G401 (cell line): Measurements from ENCODE around the gene VTCN1. TPM values are rescaled to one million over a fixed set of nuclear protein-coding genes. Genes with fewer than 3 reads are reported as not detected.

Source experiments
- DNase-seq: peaks from one replicate; pipeline ENCODE4 v3.0.0-alpha.2; 2015; ENCODE audit warnings: low spot score
- in situ Hi-C: cut with HindIII; loops from 2 replicates; pipeline ENCODE4 v1.10.0; 2016; ENCODE audit warnings: low sequenced_read_pairs, mixed read lengths
- total RNA-seq: library from RNA; depleted of rRNA; stranded (reverse); fragments of >200 nt; shearing (Covaris generic); gene quantifications from 2 replicates; pipeline ENCODE4 v1.2.3, GENCODE V29; 2014

Gene VTCN1
- total RNA-seq, 1 experiment from 2014 or later = not detected

GRCh38 chr1:117213046-117213445 lies 2.3 kb upstream of the VTCN1 start:
- in situ Hi-C loops = no loop called here

GRCh38 chr1:117210386-117210785 lies 341 bp downstream of the VTCN1 start:
- in situ Hi-C loops = no loop called here
- DNase-seq = no peak

More at GRCh38 chr1:117213046-117213445, 2.3 kb upstream of the VTCN1 start:
- DNase-seq = no peak

DNA sequence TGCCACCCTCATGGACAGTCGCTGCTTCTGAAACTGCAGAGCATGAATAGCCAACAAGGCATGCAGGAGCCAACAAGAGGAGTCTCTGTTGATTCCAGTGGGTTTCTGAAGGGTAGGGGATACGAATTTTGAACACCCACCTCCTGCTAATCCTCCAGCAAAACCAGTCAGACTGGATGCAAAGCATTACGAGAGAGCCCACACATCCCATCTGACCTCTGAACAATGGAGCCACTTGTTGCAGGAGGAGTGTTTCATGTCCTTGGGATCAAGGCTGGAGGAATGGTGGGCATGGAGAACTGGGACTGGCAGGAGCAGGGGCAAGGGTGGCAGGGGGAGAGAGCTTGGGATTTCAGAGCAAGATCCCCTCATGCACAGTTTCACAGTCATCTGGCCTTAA lies 1.6 kb downstream of the VTCN1 start:
- in situ Hi-C loops = no loop called here

DNA sequence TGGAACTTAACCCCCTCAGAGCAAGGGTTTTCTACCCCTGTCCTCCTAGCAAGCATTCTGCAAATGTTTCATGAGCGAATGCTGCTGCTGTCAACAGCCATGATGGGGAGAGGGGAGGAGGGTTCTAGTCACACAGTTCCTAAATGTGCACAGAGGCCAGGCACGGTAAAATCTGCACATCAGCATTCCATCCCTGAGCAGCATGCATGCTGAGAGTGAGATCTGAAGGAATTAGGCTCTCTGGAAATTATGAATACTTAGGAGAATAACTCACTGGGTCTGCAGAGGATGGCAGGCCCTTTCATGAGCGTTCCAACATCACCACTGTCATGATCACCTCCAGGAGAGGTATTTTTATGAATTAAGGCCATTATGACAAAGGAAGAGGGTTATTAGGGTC lies 2.1 kb downstream of the VTCN1 start:
- in situ Hi-C loops = no loop called here
- no peak for DNase-seq

More for the DNA sequence above, 1.6 kb downstream of the VTCN1 start:
- DNase-seq = no peak

GRCh38 chr1:117205368-117205767 lies 5.4 kb downstream of the VTCN1 start:
- DNase-seq = no peak
- in situ Hi-C loops = no loop called here

GRCh38 chr1:117201808-117202207 lies 8.9 kb downstream of the VTCN1 start:
- in situ Hi-C loops = no loop called here
- no peak for DNase-seq

DNA sequence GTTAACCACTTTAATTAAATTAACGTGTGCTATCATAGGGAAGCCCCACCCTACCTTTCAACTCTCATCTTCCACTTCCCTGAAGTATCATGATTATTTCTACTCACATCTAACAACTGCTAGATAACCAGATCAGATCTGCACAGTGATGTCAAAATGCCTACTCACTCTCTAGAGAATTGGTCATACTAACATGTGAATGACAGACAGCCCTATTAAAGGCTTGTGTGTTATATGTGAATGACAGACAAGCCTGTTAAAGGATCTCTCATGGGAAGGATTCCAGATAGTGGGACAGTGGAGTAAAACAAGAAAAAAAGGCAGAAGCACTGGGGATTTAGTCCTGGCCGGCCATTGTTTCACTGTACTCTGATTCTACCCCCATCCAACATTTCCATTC lies 12.6 kb downstream of the VTCN1 start:
- in situ Hi-C loops = no loop called here
- DNase-seq = no peak

GRCh38 chr1:117189726-117190125 lies 21.0 kb downstream of the VTCN1 start:
- in situ Hi-C loops = no loop called here
- no peak for DNase-seq

GRCh38 chr1:117188816-117189437 lies 21.8 kb downstream of the VTCN1 start:
- DNase-seq = no peak
- in situ Hi-C loops = no loop called here

DNA sequence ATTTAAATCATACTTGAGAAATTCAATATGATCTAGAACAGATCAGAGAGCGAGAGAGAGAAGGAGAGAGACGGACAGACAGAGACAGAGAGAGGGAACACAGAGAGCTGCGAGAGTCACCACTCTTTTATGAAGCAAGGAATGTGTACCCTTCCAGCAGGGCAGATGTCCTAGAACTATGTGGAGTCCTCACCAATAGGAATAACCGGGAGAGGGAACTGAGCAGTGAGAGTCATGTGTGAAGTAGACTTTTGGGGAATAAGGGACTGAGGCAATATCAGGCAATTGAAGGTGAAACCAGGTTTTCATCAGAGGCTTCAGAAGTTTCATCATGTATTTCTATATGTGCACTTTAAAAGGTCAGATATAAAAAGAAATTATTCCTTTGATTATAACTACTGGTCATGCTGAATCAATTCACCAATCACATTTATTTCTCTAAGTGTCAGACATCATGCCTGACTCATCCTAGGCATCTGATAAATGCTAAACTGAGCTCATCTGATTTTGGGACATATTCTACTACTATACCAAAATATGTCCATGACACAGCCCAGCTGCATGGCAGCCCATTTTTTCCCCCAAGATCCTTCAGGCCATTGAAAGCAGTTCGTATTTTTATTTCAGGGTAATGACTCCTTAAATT lies 22.4 kb downstream of the VTCN1 start:
- DNase-seq = no peak
- in situ Hi-C loops = no loop called here

DNA sequence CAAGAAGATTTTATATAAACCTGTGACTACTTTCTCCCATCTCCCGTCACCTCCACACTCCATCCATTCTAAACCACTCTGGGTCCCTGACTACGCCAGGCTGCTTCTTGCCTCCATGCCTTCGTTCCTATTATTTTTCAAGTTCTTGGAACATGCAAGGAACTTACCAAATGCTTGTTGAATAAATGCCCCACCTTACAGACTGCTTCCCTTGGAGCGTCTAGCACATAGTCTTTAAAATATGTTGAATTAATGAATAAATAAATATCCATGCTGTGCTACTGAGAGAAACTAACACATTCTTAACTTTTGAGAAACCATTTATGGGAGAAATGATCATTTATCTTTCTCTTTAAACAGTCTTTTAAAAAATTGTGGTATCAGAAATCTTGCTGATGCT lies 27.6 kb downstream of the VTCN1 start:
- in situ Hi-C loops = no loop called here
- no peak for DNase-seq

- in situ Hi-C loops = no loop called here
- DNase-seq = no peak
Measured at GRCh38 chr1:117182319-117182718, 28.4 kb downstream of the VTCN1 start.

DNA sequence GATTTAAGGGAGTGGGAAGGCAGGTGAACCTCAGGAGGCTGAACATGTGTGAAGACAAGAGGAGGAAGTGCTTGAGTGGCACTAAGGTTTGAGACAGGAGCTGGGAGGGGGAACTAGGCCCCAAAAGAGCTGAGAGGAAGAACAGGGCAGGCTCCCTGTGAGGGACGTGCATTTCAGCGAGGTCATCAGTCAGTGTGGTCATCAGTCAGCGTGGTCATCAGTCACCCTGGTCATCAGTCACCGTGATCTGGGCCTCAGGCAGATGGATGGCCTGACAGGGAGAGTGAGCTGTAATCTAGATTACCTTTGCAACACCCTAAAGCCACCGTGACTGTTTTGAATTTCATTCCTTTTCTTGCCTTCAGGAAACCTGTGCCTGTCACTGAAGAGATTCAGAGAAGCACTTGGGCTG lies 29.1 kb downstream of the VTCN1 start:
- no peak for DNase-seq
- in situ Hi-C loops = no loop called here

DNA sequence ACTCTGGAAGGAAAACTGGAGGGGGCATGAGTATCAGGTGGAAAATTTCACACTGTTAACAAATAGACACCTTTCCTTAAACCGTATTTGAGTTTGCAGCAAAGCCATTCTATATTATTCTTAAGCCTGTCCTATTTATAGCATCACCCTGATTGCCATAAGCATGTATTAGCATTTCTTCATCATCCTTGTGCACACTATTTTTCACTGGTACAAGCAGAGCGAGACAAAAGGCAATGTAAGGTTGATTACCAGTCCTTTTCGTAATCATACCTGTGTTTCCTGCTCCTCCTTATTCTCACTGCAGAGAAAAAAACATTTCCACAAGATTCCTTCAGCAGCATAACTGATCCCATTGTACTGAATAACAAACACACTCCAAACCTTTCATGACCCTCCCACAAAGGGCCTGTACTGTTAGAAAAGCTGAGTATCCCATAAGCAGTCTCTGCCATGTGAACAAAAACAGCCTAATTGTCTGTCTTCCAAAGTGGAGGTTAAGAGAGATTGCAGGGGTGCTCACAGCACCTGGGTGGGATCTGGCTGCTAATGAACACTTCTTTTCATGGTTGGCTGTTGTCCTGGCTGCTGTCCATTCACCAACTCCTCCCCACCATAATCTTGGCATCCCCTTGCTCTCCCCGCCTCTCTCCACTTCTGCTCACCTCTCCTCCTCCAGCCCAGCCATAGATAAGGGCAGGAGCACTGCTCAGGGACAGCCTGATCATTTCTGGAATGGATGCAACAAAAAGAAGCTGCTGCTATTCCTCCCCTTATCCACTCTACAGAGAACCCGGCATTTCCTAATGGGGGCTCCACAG lies 30.4 kb downstream of the VTCN1 start:
- DNase-seq = no peak
- in situ Hi-C loops = no loop called here

DNA sequence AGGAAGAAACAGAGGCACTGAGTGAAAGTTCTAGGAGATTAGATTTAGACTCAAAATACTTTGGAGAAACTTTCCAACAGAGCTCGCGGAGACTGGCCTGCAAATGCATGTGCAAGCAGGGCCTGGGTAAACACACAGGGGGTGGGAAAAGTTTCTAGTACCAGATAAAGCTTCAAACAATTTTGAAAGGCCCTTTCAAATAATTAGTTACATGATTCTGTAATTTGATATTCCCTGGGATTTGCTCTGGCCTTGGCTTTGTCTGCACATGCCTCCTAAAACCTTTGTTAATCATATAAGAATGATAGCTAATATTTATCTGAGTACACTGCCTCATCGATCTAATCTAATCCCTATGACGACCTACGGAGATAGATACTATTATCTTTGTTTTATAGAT lies 31.3 kb downstream of the VTCN1 start:
- in situ Hi-C loops = no loop called here
- no peak for DNase-seq

- in situ Hi-C loops = no loop called here
- no peak for DNase-seq
Measured at GRCh38 chr1:117178756-117179155, 32.0 kb downstream of the VTCN1 start.

- in situ Hi-C loops = no loop called here
- no peak for DNase-seq
Measured at GRCh38 chr1:117177376-117177775, 33.4 kb downstream of the VTCN1 start.

DNA sequence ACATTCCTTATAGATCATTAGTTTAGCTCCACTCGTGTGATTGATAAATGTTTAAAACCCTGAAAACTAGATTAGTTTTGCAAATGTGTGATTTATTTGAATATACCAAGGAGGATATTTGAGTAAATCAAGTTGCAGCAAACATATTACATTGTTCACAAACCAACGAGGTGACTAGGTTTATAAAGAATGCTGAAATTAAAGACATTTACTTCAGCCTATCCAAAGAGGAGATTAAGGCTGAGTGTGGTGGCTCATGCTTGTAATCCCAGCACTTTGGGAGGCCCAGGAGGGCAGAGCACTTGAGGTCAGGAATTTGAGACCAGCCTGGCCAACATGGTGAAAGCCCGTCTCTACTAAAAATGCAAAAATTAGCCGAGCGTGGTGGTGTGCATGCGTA lies 34.1 kb downstream of the VTCN1 start:
- in situ Hi-C loops = no loop called here
- no peak for DNase-seq

DNA sequence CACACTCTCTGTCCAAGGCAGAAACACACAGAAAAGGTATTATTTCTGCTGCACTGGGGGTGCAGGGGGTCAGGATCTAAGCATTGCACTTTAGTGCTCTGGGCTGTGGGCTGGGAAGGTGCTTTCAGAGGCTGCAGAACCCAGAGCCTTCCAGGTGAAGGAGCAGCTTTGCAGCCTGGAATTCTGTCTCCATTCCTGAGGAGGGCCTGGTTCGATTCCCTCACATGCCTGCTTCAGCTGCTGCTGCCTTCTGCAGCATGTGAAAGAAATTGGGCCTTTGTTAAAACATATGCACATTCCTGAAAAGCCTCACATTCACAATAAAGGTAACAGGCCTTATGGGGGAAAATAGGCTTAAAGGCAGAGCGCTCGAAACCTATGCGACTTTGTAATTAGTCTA lies 35.9 kb downstream of the VTCN1 start:
- no peak for DNase-seq
- in situ Hi-C loops = no loop called here

DNA sequence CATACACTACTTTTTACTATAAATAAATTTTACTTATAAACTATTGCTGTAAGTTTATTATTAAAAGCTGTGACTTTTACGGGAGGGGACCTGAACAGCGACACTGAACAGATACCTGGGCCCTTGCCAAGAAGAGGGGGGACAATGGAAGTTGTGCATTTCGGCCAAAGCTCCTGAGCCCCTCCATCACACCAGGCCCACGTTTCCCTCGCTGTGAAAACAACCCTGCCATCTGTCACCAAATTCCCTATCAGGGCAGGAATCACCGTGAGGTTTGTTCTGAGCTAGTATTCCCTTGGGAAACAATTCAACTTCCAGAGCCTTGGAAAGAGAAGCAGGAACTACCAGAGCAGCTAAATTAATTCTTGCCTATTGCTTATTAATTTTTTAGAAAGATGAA lies 37.0 kb downstream of the VTCN1 start:
- DNase-seq = peak; percentile 2
- in situ Hi-C loops = no loop called here
